Measurements from ENCODE around the gene GRIA3. TPM values are rescaled to one million over a fixed set of nuclear protein-coding genes. Genes with fewer than 3 reads are reported as not detected.

The GRIA3 gene
- total RNA-seq, 1 experiment from 2014 or later = not detected

- TF ChIP-seq, protein P1, sequence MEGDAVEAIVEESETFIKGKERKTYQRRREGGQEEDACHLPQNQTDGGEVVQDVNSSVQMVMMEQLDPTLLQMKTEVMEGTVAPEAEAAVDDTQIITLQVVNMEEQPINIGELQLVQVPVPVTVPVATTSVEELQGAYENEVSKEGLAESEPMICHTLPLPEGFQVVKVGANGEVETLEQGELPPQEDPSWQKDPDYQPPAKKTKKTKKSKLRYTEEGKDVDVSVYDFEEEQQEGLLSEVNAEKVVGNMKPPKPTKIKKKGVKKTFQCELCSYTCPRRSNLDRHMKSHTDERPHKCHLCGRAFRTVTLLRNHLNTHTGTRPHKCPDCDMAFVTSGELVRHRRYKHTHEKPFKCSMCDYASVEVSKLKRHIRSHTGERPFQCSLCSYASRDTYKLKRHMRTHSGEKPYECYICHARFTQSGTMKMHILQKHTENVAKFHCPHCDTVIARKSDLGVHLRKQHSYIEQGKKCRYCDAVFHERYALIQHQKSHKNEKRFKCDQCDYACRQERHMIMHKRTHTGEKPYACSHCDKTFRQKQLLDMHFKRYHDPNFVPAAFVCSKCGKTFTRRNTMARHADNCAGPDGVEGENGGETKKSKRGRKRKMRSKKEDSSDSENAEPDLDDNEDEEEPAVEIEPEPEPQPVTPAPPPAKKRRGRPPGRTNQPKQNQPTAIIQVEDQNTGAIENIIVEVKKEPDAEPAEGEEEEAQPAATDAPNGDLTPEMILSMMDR (conservative IDR thresholded peaks at IDR 0.05) = no peak
- TF ChIP-seq EZH2 (IDR thresholded peaks at IDR 0.05; ENCODE audit: low read depth) = no peak
- ChIA-PET CTCF (no interaction called here), POLR2A (ENCODE audit: unreplicated experiment) (no interaction called here)
- Histone ChIP-seq H2AFZ (no peak overlapping the region), H3K4me1 (replicated peaks; ENCODE audit: insufficient read depth) (no peaks in the 10 kb centered on the region), H3K4me2 (no peak overlapping the region), H3K9me2 (ENCODE audit: insufficient read depth) (no peaks in the 10 kb centered on the region), H3K36me3 (ENCODE audit: low read depth) (no peaks in the 10 kb centered on the region), H3K27ac (no peak overlapping the region), H3F3A (ENCODE audit: insufficient read depth, low read depth) (no peaks in the 10 kb centered on the region), H4K20me1 (ENCODE audit: insufficient read depth) (no peaks in the 10 kb centered on the region), H3K4me3 (no peak overlapping the region), H3K79me2 (ENCODE audit: low read depth) (no peaks in the 10 kb centered on the region), H3K27me3 (ENCODE audit: insufficient read depth, low read depth) (no peaks in the 10 kb centered on the region), H3K9me3 (ENCODE audit: insufficient read depth, low read depth) (no peaks in the 10 kb centered on the region)
- BruUV-seq (replicated peaks) = no TSS peak
- DNase-seq = no peak
- intact Hi-C loops (cut with micrococcal nuclease; ENCODE audit: unreplicated experiment) = no loop called here
Observed at GRCh38 chrX:123493857-123494256, 309.8 kb downstream of the GRIA3 start.

DNA sequence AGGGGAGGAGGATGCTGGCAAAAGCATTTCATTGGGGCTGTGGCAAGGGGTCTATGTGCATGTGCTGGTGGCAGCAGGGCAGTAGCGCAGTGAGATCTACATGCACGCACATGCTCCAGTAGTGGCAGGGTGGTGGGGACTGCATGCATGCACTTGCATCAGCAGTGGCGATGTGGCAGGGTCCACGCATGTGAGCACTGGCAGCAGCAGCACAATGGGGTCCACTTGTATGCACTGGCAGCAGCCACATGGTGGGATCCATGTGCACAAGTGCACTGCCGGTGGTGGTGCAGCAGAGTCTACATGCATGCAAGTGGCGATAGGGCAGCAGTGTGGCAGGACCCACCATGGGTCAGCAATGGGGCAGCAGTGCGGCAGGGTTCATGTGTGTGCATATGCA is 315.7 kb downstream of the GRIA3 start:
- Histone ChIP-seq H3K36me3 (ENCODE audit: low read depth) (no peaks in the 10 kb centered on the region), H3K4me1 (replicated peaks; ENCODE audit: insufficient read depth) (no peaks in the 10 kb centered on the region), H3K4me3 (no peak overlapping the region), H3K79me2 (ENCODE audit: low read depth) (no peaks in the 10 kb centered on the region), H3K27ac (no peak overlapping the region), H2AFZ (no peak overlapping the region), H4K20me1 (ENCODE audit: insufficient read depth) (no peaks in the 10 kb centered on the region), H3K9me2 (ENCODE audit: insufficient read depth) (no peaks in the 10 kb centered on the region), H3F3A (ENCODE audit: insufficient read depth, low read depth) (no peaks in the 10 kb centered on the region), H3K9me3 (ENCODE audit: insufficient read depth, low read depth) (no peaks in the 10 kb centered on the region), H3K27me3 (ENCODE audit: insufficient read depth, low read depth) (no peaks in the 10 kb centered on the region), H3K4me2 (no peak overlapping the region)
- BruUV-seq (replicated peaks) = no TSS peak
- DNase-seq = no peak
- TF ChIP-seq, protein P1 (conservative IDR thresholded peaks at IDR 0.05) = no peak
- no peak for TF ChIP-seq EZH2 (IDR thresholded peaks at IDR 0.05; ENCODE audit: low read depth)
- ChIA-PET POLR2A (ENCODE audit: unreplicated experiment) (no interaction called here), CTCF (no interaction called here)
- intact Hi-C loops (cut with micrococcal nuclease; ENCODE audit: unreplicated experiment) = no loop called here

GRCh38 chrX:123504047-123504446 is 320.0 kb downstream of the GRIA3 start:
- H3K4me3 ChIP-seq = no peak overlapping the region
- no peaks in the 10 kb centered on the region for H3K79me2 ChIP-seq (ENCODE audit: low read depth)
- no peak overlapping the region for H3K4me2 ChIP-seq
- no peak for DNase-seq
- no peaks in the 10 kb centered on the region for H3K27me3 ChIP-seq (ENCODE audit: insufficient read depth, low read depth)
- BruUV-seq (replicated peaks) = no TSS peak
- no peak overlapping the region for H2AFZ ChIP-seq
- H3K9me2 ChIP-seq (ENCODE audit: insufficient read depth) = no peaks in the 10 kb centered on the region
- H4K20me1 ChIP-seq (ENCODE audit: insufficient read depth) = no peaks in the 10 kb centered on the region
- ChIA-PET POLR2A (ENCODE audit: unreplicated experiment) (no interaction called here), CTCF (no interaction called here)
- TF ChIP-seq EZH2 (IDR thresholded peaks at IDR 0.05; ENCODE audit: low read depth) = no peak
- no peaks in the 10 kb centered on the region for H3K4me1 ChIP-seq (replicated peaks; ENCODE audit: insufficient read depth)
- H3F3A ChIP-seq (ENCODE audit: insufficient read depth, low read depth) = no peaks in the 10 kb centered on the region
- H3K27ac ChIP-seq = no peak overlapping the region
- no peaks in the 10 kb centered on the region for H3K36me3 ChIP-seq (ENCODE audit: low read depth)
- intact Hi-C loops (cut with micrococcal nuclease; ENCODE audit: unreplicated experiment) = no loop called here
- no peaks in the 10 kb centered on the region; the same call in 1 of the 2 replicates for H3K9me3 ChIP-seq (ENCODE audit: insufficient read depth, low read depth)

GRCh38 chrX:123504630-123505270 is 320.7 kb downstream of the GRIA3 start:
- ChIA-PET CTCF (no interaction called here), POLR2A (ENCODE audit: unreplicated experiment) (no interaction called here)
- Histone ChIP-seq H4K20me1 (ENCODE audit: insufficient read depth) (no peaks in the 10 kb centered on the region), H3K79me2 (ENCODE audit: low read depth) (no peaks in the 10 kb centered on the region), H3K4me2 (no peak overlapping the region), H3K27ac (no peak overlapping the region), H3K9me2 (ENCODE audit: insufficient read depth) (no peaks in the 10 kb centered on the region), H2AFZ (no peak overlapping the region), H3K9me3 (ENCODE audit: insufficient read depth, low read depth) (no peaks in the 10 kb centered on the region; the same call in 1 of the 2 replicates), H3K27me3 (ENCODE audit: insufficient read depth, low read depth) (no peaks in the 10 kb centered on the region), H3F3A (ENCODE audit: insufficient read depth, low read depth) (no peaks in the 10 kb centered on the region), H3K36me3 (ENCODE audit: low read depth) (no peaks in the 10 kb centered on the region), H3K4me1 (replicated peaks; ENCODE audit: insufficient read depth) (no peaks in the 10 kb centered on the region), H3K4me3 (no peak overlapping the region)
- DNase-seq = no peak
- TF ChIP-seq, protein P1 (conservative IDR thresholded peaks at IDR 0.05) = no peak
- no peak for TF ChIP-seq EZH2 (IDR thresholded peaks at IDR 0.05; ENCODE audit: low read depth)
- intact Hi-C loops (cut with micrococcal nuclease; ENCODE audit: unreplicated experiment) = no loop called here
- BruUV-seq (replicated peaks) = no TSS peak

Data from PC-9 (cell line).